HepG2 (cell line): ENCODE measurements around the gene STRADA. TPM values are rescaled to one million over a fixed set of nuclear protein-coding genes. Genes with fewer than 3 reads are reported as not detected.

Experiments used
- CCDC6 ChIP-seq: sonication (generic); formaldehyde crosslinking; IDR thresholded peaks from 2 replicates; pipeline ENCODE4 v1.8.1; 2022; ENCODE audit warnings: mild to moderate bottlenecking, missing genetic modification reagents, moderate library complexity
- DZIP1 ChIP-seq: sonication (generic); formaldehyde crosslinking; IDR thresholded peaks from 2 replicates; pipeline ENCODE4 v1.5.0; 2020; ENCODE audit warnings: mild to moderate bottlenecking, missing genetic modification reagents
- ETV5 ChIP-seq: IDR thresholded peaks from 2 replicates; pipeline ENCODE4 v1.6.1; 2018; ENCODE audit warnings: missing biosample characterization, missing genetic modification reagents, inconsistent platforms, borderline replicate concordance
- HNRNPK ChIP-seq: fragments of 200-400 bp; formaldehyde crosslinking; IDR thresholded peaks from 2 replicates; pipeline ENCODE4 v1.6.1; 2018; ENCODE audit warnings: low read length, low read depth, moderate library complexity, mild to moderate bottlenecking; ENCODE audit not compliant: poor library complexity, severe bottlenecking
- JUND ChIP-seq: sonication (generic); formaldehyde crosslinking; IDR thresholded peaks from 2 replicates; pipeline ENCODE4 v1.8.0; 2022; ENCODE audit warnings: mild to moderate bottlenecking, missing genetic modification reagents
- KDM2A ChIP-seq: sonication (generic); formaldehyde crosslinking; IDR thresholded peaks from 2 replicates; pipeline ENCODE4 v1.4.0; 2020; ENCODE audit warnings: low read depth, missing genetic modification reagents, borderline replicate concordance
- KDM4B ChIP-seq: sonication (generic); formaldehyde crosslinking; IDR thresholded peaks from 2 replicates; pipeline ENCODE4 v1.4.0; 2020; ENCODE audit warnings: missing genetic modification reagents
- NKX3-1 ChIP-seq: sonication (generic); formaldehyde crosslinking; IDR thresholded peaks from 2 replicates; pipeline ENCODE4 v1.5.0; 2020; ENCODE audit warnings: missing genetic modification reagents
- PRDM4 ChIP-seq: sonication (generic); formaldehyde crosslinking; IDR thresholded peaks from 2 replicates; pipeline ENCODE4 v1.9.0; 2021; ENCODE audit warnings: missing genetic modification reagents, borderline replicate concordance
- SP140L ChIP-seq: sonication (generic); formaldehyde crosslinking; IDR thresholded peaks from 2 replicates; pipeline ENCODE4 v1.4.0; 2020; ENCODE audit warnings: missing genetic modification reagents, borderline replicate concordance
- SRSF1 ChIP-seq: fragments of 200-400 bp; formaldehyde crosslinking; optimal IDR thresholded peaks from 2 replicates; pipeline ENCODE3; 2017; ENCODE audit warnings: mild to moderate bottlenecking, low read depth, low read length, moderate library complexity
- ZC3H4 ChIP-seq: sonication (generic); formaldehyde crosslinking; IDR thresholded peaks from 2 replicates; pipeline ENCODE4 v1.4.0; 2020; ENCODE audit warnings: missing genetic modification reagents, borderline replicate concordance
- ZNF207 ChIP-seq: fragments of 450-650 bp; IDR thresholded peaks from 2 replicates; pipeline ENCODE4 v1.6.1; 2016; ENCODE audit warnings: antibody characterized with exemption, borderline replicate concordance
- ZNF317 ChIP-seq: sonication (generic); formaldehyde crosslinking; IDR thresholded peaks from 2 replicates; pipeline ENCODE4 v1.5.0; 2020; ENCODE audit warnings: mild to moderate bottlenecking, missing genetic modification reagents
- ZNF674 ChIP-seq: sonication (generic); formaldehyde crosslinking; IDR thresholded peaks from 2 replicates; pipeline ENCODE4 v1.5.0; 2020; ENCODE audit warnings: low read depth, mild to moderate bottlenecking, missing genetic modification reagents
- ZNF891 ChIP-seq: sonication (generic); formaldehyde crosslinking; IDR thresholded peaks from 2 replicates; pipeline ENCODE4 v1.5.0; 2020; ENCODE audit warnings: mild to moderate bottlenecking, missing genetic modification reagents
- polyA plus RNA-seq, 8 experiments: library from polyadenylated mRNA; depleted of rRNA in 3 of 8; stranded (reverse) in 7 of 8; unstranded in 1 of 8; fragments of >200 nt; fragmentation: Illumina TruSeq in 4 of 8; extraction: Trizol in 4 of 8; gene quantifications; 2 replicates each; pipeline versions ENCODE4 v1.2.1 to v1.2.3, GENCODE V29; 2011 to 2016; ENCODE audit warnings: low read depth in 4 of 8, missing spikeins in 1 of 8, mixed read lengths in 1 of 8; ENCODE audit not compliant: insufficient read depth in 1 of 8
- total RNA-seq, 5 experiments: library from RNA; depleted of rRNA; stranded (reverse); fragments of >200 nt; fragmentation: Illumina TruSeq; extraction: Trizol; gene quantifications; 2 replicates each; pipeline ENCODE4 v1.2.3, GENCODE V29; 2016; ENCODE audit warnings: low read depth in 1 of 5
- TF ChIP-seq, protein P1 (sequence below): conservative IDR thresholded peaks from 2 replicates; pipeline ENCODE4 v1.6.1; 2018; ENCODE audit warnings: missing genetic modification reagents
- TF ChIP-seq, protein P2 (sequence below): sonication (generic); formaldehyde crosslinking; IDR thresholded peaks from 2 replicates; pipeline ENCODE4 v1.4.0; 2020; ENCODE audit warnings: mild to moderate bottlenecking, missing genetic modification reagents, borderline replicate concordance
- TF ChIP-seq, protein P3 (sequence below): sonication (generic); IDR thresholded peaks from 2 replicates; pipeline ENCODE4 v1.6.1; 2016; ENCODE audit warnings: low read depth, borderline replicate concordance

The STRADA gene
- total and polyA plus RNA-seq, 2 of the 13 experiments (the other 11 are each of a cell fraction or from before 2014, with no cell fraction given): 17.6 to 17.9 TPM

- TF ChIP-seq HNRNPK: peak; percentile 70
- peak; percentile 8; the same call in 1 of the 2 replicates for TF ChIP-seq KDM4B (CRISPR knock-in tag)
- 0 out of 2 replicates have a peak, but pooled peaks have one; percentile 25 for TF ChIP-seq ETV5 (CRISPR knock-in tag)
- no peak for TF ChIP-seq PRDM4 (CRISPR knock-in tag)
- TF ChIP-seq, protein P1, sequence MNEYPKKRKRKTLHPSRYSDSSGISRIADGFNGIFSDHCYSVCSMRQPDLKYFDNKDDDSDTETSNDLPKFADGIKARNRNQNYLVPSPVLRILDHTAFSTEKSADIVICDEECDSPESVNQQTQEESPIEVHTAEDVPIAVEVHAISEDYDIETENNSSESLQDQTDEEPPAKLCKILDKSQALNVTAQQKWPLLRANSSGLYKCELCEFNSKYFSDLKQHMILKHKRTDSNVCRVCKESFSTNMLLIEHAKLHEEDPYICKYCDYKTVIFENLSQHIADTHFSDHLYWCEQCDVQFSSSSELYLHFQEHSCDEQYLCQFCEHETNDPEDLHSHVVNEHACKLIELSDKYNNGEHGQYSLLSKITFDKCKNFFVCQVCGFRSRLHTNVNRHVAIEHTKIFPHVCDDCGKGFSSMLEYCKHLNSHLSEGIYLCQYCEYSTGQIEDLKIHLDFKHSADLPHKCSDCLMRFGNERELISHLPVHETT (CRISPR knock-in tag): no peak
- TF ChIP-seq SP140L: no peak
- TF ChIP-seq, protein P2, sequence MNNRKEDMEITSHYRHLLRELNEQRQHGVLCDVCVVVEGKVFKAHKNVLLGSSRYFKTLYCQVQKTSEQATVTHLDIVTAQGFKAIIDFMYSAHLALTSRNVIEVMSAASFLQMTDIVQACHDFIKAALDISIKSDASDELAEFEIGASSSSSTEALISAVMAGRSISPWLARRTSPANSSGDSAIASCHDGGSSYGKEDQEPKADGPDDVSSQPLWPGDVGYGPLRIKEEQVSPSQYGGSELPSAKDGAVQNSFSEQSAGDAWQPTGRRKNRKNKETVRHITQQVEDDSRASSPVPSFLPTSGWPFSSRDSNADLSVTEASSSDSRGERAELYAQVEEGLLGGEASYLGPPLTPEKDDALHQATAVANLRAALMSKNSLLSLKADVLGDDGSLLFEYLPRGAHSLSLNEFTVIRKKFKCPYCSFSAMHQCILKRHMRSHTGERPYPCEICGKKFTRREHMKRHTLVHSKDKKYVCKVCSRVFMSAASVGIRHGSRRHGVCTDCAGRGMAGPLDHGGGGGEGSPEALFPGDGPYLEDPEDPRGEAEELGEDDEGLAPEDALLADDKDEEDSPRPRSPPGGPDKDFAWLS: 0 out of 2 replicates have a peak, but pooled peaks have one; percentile 43
- peak; percentile 52; the same call in 1 of the 2 replicates for TF ChIP-seq DZIP1 (CRISPR knock-in tag)
- TF ChIP-seq ZC3H4: no peak
- no peak; the same call in 1 of the 2 replicates for TF ChIP-seq CCDC6 (CRISPR knock-in tag)
- TF ChIP-seq ZNF207: no peak
- no peak for TF ChIP-seq ZNF317 (CRISPR knock-in tag)
- TF ChIP-seq NKX3-1: peak; percentile 55; the same call in 1 of the 2 replicates
- TF ChIP-seq, protein P3, sequence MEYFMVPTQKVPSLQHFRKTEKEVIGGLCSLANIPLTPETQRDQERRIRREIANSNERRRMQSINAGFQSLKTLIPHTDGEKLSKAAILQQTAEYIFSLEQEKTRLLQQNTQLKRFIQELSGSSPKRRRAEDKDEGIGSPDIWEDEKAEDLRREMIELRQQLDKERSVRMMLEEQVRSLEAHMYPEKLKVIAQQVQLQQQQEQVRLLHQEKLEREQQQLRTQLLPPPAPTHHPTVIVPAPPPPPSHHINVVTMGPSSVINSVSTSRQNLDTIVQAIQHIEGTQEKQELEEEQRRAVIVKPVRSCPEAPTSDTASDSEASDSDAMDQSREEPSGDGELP: no peak
- TF ChIP-seq SRSF1: no peak
- no peak; the same call in 1 of the 2 replicates for TF ChIP-seq JUND
- no peak for TF ChIP-seq KDM2A (CRISPR knock-in tag)
- TF ChIP-seq ZNF891 (CRISPR knock-in tag): 0 out of 2 replicates have a peak, but pooled peaks have one; percentile 13
- TF ChIP-seq ZNF674: peak; percentile 90; the same call in 1 of the 2 replicates
These were observed 32.8 kb upstream of the STRADA start, which contains the start of gene DDX42 (continued) for GRCh38 chr17:63774141-63774968.
